HepG2 (cell line): ENCODE measurements around the gene GMPPA. TPM values are rescaled to one million over a fixed set of nuclear protein-coding genes. Genes with fewer than 3 reads are reported as not detected.
A peak's percentile ranks its signal among the peaks of the same experiment; 100 is the strongest.

Experiments used
- ATAC-seq: fragments of 200-7000 bp; cut with Tn5 transposase; 3 replicates; pipeline ENCODE4 v1.9.1; 2020; ENCODE audit warnings: mild to moderate bottlenecking, moderate library complexity
- BruUV-seq: library from RNA; stranded (reverse); fragments of 400-500 nt; replicated peaks from 2 replicates; lab custom pipeline; 2021; lab: Mats Ljungman, UMichigan
- CTCF ChIA-PET: fragments of 300-600 bp; formaldehyde crosslinking; extraction: SDS; loops from one replicate; lab custom pipeline; 2021; ENCODE audit warnings: low total read pairs, inconsistent platforms, low intra/inter-chr PET ratio; lab: Yijun Ruan, JAX
- POLR2A ChIA-PET: fragments of 350-600 bp; sonication (Branson Sonifier 250); formaldehyde crosslinking; loops from one replicate; lab custom pipeline; 2020; ENCODE audit warnings: antibody characterized with exemption, inconsistent platforms; lab: Yijun Ruan, JAX
- DNase-seq: peaks from one replicate; pipeline ENCODE4 v3.0.0-alpha.2; 2015; ENCODE audit warnings: low spot score
- FAIRE-seq: peaks from 3 replicates; lab custom pipeline; 2011; peaks lifted over from hg19 to GRCh38; lab: Jason Lieb, UNC
- H2AFZ ChIP-seq: one replicate; pipeline ENCODE4 v1.6.1; 2011; ENCODE audit warnings: low read length, inconsistent platforms
- H3K27ac ChIP-seq: fragments of 300-600 bp; 3 replicates; pipeline ENCODE4 v1.8.0; 2011; ENCODE audit warnings: mixed run types, mild to moderate bottlenecking, mixed read lengths, low read length, inconsistent platforms; ENCODE audit not compliant: insufficient read depth; ENCODE audit errors: extremely low read length
- H3K27me3 ChIP-seq, 2 experiments: fragments of 200-600 bp in 1 of 2; 2 replicates in 1 of 2; 3 replicates in 1 of 2; pipeline versions ENCODE4 v1.6.0 to v1.8.0; 2011; ENCODE audit warnings: low read length in 2 of 2, mild to moderate bottlenecking in 2 of 2, moderate library complexity in 2 of 2, inconsistent platforms in 1 of 2; ENCODE audit not compliant: insufficient read depth in 2 of 2, control insufficient read depth in 1 of 2
- H3K36me3 ChIP-seq, 2 experiments: fragments of 200-600 bp in 1 of 2; replicated peaks in 1 of 2; 2 replicates in 1 of 2; 3 replicates in 1 of 2; pipeline versions ENCODE4 v1.5.1 to v1.8.0; 2011; ENCODE audit warnings: low read length in 2 of 2, inconsistent platforms in 1 of 2; ENCODE audit not compliant: insufficient read depth in 2 of 2, control insufficient read depth in 1 of 2
- H3K4me1 ChIP-seq: 2 replicates; pipeline ENCODE4 v1.5.1; 2012; ENCODE audit warnings: low read length, inconsistent platforms; ENCODE audit not compliant: insufficient read depth
- H3K4me2 ChIP-seq: 2 replicates; pipeline ENCODE4 v1.6.0; 2011; ENCODE audit warnings: low read depth, low read length, inconsistent platforms
- H3K4me3 ChIP-seq, 3 experiments: fragments of 200-600 bp in 1 of 3; sonication (generic), shearing (Covaris generic) in 1 of 3; replicated peaks in 1 of 3; 2 replicates each; pipeline ENCODE4 v1.5.1; 2011 to 2016; ENCODE audit warnings: low read length in 3 of 3, inconsistent platforms in 2 of 3, low read depth in 2 of 3, mild to moderate bottlenecking in 2 of 3, control low read depth in 1 of 3, mixed read lengths in 1 of 3; ENCODE audit not compliant: insufficient read depth in 1 of 3
- H3K79me2 ChIP-seq: one replicate; pipeline ENCODE4 v1.6.1; 2011; ENCODE audit warnings: low read length, inconsistent platforms; ENCODE audit not compliant: insufficient read depth
- H3K9ac ChIP-seq: 2 replicates; pipeline ENCODE4 v1.6.0; 2011; ENCODE audit warnings: mild to moderate bottlenecking, low read depth, low read length, inconsistent platforms; ENCODE audit not compliant: insufficient read depth
- H3K9me3 ChIP-seq: 2 replicates; pipeline ENCODE4 v1.5.1; 2012; ENCODE audit warnings: mild to moderate bottlenecking, low read length
- H4K20me1 ChIP-seq: 2 replicates; pipeline ENCODE4 v1.6.0; 2011; ENCODE audit warnings: inconsistent platforms, mild to moderate bottlenecking, low read length, moderate library complexity; ENCODE audit not compliant: insufficient read depth
- AGO2 ChIP-seq: fragments of 200-400 bp; formaldehyde crosslinking; optimal IDR thresholded peaks from 2 replicates; pipeline ENCODE3; 2017; ENCODE audit warnings: mild to moderate bottlenecking, low read depth, low read length, moderate library complexity
- CTCF ChIP-seq: sonication (generic); formaldehyde crosslinking; IDR thresholded peaks from 2 replicates; pipeline ENCODE4 v1.5.0; 2020; ENCODE audit warnings: mild to moderate bottlenecking, missing genetic modification reagents, moderate library complexity
- HCFC1 ChIP-seq: fragments of 150-350 bp; IDR thresholded peaks from 2 replicates; pipeline ENCODE4 v1.6.1; 2014; ENCODE audit warnings: low read depth, low read length
- NFYB ChIP-seq: sonication (generic); formaldehyde crosslinking; IDR thresholded peaks from 2 replicates; pipeline ENCODE4 v1.4.0; 2020; ENCODE audit warnings: missing genetic modification reagents
- RBAK ChIP-seq: sonication (generic); formaldehyde crosslinking; IDR thresholded peaks from 2 replicates; pipeline ENCODE4 v1.5.1; 2020; ENCODE audit warnings: mild to moderate bottlenecking, missing genetic modification reagents
- RXRB ChIP-seq: IDR thresholded peaks from 2 replicates; pipeline ENCODE4 v1.6.1; 2016; ENCODE audit warnings: borderline replicate concordance, missing genetic modification reagents, missing compliant biosample characterization
- SAP130 ChIP-seq: IDR thresholded peaks from 2 replicates; pipeline ENCODE4 v1.6.1; 2016; ENCODE audit warnings: low read depth
- ZNF432 ChIP-seq: sonication (generic); formaldehyde crosslinking; IDR thresholded peaks from 2 replicates; pipeline ENCODE4 v1.5.0; 2020; ENCODE audit warnings: missing genetic modification reagents, mild to moderate bottlenecking, borderline replicate concordance
- WGBS: methylation state at CpG from one replicate; pipeline ENCODE4 v1.1.6; 2017; ENCODE audit warnings: low lambda C conversion rate; 5-methylcytosine and 5-hydroxymethylcytosine counted together
- in situ Hi-C: cut with HindIII; loops from 2 replicates; pipeline ENCODE4 v1.10.0; 2017; ENCODE audit warnings: low pct_unique_long_range_greater_than_20kb; ENCODE audit not compliant: extremely low pct_ligation_motif_present
- intact Hi-C: fragments of 100-400 bp; cut with micrococcal nuclease; formaldehyde crosslinking; loops from one replicate; pipeline ENCODE4 v1.10.0; 2022; ENCODE audit not compliant: unreplicated experiment
- polyA plus RNA-seq, 8 experiments: library from polyadenylated mRNA; depleted of rRNA in 3 of 8; stranded (reverse) in 7 of 8; unstranded in 1 of 8; fragments of >200 nt; fragmentation: Illumina TruSeq in 4 of 8; extraction: Trizol in 4 of 8; gene quantifications; 2 replicates each; pipeline versions ENCODE4 v1.2.1 to v1.2.3, GENCODE V29; 2011 to 2016; ENCODE audit warnings: low read depth in 4 of 8, missing spikeins in 1 of 8, mixed read lengths in 1 of 8; ENCODE audit not compliant: insufficient read depth in 1 of 8
- total RNA-seq, 5 experiments: library from RNA; depleted of rRNA; stranded (reverse); fragments of >200 nt; fragmentation: Illumina TruSeq; extraction: Trizol; gene quantifications; 2 replicates each; pipeline ENCODE4 v1.2.3, GENCODE V29; 2016; ENCODE audit warnings: low read depth in 1 of 5
- TF ChIP-seq, protein P1 (sequence below): sonication (generic); formaldehyde crosslinking; IDR thresholded peaks from 2 replicates; pipeline ENCODE4 v1.4.0; 2020; ENCODE audit warnings: mild to moderate bottlenecking, missing genetic modification reagents

Gene GMPPA
- total and polyA plus RNA-seq, 2 of the 13 experiments (the other 11 are each of a cell fraction or from before 2014, with no cell fraction given) = 81.1 to 106 TPM

- TF ChIP-seq CTCF (CRISPR knock-in tag) (peak; percentile 61), HCFC1 (peak; percentile 18; the same call in 1 of the 2 replicates), SAP130 (CRISPR knock-in tag) (peak; percentile 38; the same call in 1 of the 2 replicates)
Observed at GRCh38 chr2:219500135-219500534, 1.4 kb downstream of the GMPPA start (continued).

DNA sequence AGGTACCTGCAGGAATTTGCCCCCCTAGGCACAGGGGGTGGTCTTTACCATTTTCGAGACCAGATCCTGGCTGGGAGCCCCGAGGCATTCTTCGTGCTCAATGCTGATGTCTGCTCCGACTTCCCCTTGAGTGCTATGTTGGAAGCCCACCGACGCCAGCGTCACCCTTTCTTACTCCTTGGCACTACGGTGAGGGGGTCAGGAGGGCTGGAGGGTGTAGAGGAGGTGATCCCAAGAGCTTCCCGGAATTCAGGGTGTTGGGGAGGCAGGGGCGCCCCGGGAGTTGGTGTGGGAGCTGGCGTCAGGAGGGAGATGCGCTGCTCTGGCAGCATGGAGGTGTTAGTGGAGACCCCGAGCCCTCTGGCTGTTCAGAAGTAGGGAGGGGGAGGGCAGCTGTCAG is 3.2 kb downstream of the GMPPA start:
- no TSS peak for BruUV-seq
- Histone ChIP-seq H3K27ac (no peak overlapping the region), H2AFZ (no peak overlapping the region), H3K79me2 (peaks cover 12% of the 10 kb centered on the region), H3K4me2 (no peak overlapping the region), H4K20me1 (no peaks in the 10 kb centered on the region), H3K4me1 (peaks cover 38% of the 10 kb centered on the region), H3K9me3 (no peaks in the 10 kb centered on the region), H3K4me3 (no peak overlapping the region), H3K9ac (no peak overlapping the region), H3K27me3 (peaks cover 1 to 8% of the 10 kb centered on the region in 2 experiments; a peak in 4 of 5 replicates), H3K36me3 (peaks cover 12 to 29% of the 10 kb centered on the region in 2 experiments)
- over 99% methylated on average over 14 of the region's 14 CpGs for WGBS
- ATAC-seq (no peak), FAIRE-seq (no peak), DNase-seq (no peak)
- intact Hi-C loops = no loop called here
- TF ChIP-seq, protein P1, sequence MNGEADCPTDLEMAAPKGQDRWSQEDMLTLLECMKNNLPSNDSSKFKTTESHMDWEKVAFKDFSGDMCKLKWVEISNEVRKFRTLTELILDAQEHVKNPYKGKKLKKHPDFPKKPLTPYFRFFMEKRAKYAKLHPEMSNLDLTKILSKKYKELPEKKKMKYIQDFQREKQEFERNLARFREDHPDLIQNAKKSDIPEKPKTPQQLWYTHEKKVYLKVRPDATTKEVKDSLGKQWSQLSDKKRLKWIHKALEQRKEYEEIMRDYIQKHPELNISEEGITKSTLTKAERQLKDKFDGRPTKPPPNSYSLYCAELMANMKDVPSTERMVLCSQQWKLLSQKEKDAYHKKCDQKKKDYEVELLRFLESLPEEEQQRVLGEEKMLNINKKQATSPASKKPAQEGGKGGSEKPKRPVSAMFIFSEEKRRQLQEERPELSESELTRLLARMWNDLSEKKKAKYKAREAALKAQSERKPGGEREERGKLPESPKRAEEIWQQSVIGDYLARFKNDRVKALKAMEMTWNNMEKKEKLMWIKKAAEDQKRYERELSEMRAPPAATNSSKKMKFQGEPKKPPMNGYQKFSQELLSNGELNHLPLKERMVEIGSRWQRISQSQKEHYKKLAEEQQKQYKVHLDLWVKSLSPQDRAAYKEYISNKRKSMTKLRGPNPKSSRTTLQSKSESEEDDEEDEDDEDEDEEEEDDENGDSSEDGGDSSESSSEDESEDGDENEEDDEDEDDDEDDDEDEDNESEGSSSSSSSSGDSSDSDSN (CRISPR knock-in tag) = no peak
- peak; percentile 38 for TF ChIP-seq AGO2
- TF ChIP-seq ZNF432 (CRISPR knock-in tag) = no peak
- no peak for TF ChIP-seq NFYB (CRISPR knock-in tag)
- no peak for TF ChIP-seq RXRB
- no peak for TF ChIP-seq RBAK (CRISPR knock-in tag)
- CTCF ChIA-PET = no interaction called here
- in situ Hi-C loops = no loop called here
- POLR2A ChIA-PET = no interaction called here
